Epidermal melanocyte (primary cell): ENCODE results near the gene POU5F1.
"Not testable (repeated sequence)": the region's sequence is repeated elsewhere in the genome, so short reads cannot be mapped to it uniquely, and the experiment has no call there.

ENCODE experiments used
- DNase-seq: peaks from one replicate; pipeline ENCODE4 v3.0.0; 2011; ENCODE audit warnings: low spot score; ENCODE audit not compliant: insufficient read length

The POU5F1 gene

DNA sequence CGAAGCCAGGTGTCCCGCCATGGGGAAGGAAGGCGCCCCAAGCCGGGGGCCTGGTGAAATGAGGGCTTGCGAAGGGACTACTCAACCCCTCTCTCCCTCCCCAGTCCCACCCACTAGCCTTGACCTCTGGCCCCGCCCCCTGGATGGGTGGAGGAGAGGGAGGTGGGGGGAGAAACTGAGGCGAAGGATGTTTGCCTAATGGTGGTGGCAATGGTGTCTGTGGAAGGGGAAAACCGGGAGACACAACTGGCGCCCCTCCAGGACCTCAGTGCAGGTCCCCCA, at the start of gene POU5F1:
TSS of gene POU5F1 (minus strand) at position 83 of the 282 bp plus-strand sequence. CDS start at position 21, 62 bp downstream.
- DNase-seq: no peak

DNA sequence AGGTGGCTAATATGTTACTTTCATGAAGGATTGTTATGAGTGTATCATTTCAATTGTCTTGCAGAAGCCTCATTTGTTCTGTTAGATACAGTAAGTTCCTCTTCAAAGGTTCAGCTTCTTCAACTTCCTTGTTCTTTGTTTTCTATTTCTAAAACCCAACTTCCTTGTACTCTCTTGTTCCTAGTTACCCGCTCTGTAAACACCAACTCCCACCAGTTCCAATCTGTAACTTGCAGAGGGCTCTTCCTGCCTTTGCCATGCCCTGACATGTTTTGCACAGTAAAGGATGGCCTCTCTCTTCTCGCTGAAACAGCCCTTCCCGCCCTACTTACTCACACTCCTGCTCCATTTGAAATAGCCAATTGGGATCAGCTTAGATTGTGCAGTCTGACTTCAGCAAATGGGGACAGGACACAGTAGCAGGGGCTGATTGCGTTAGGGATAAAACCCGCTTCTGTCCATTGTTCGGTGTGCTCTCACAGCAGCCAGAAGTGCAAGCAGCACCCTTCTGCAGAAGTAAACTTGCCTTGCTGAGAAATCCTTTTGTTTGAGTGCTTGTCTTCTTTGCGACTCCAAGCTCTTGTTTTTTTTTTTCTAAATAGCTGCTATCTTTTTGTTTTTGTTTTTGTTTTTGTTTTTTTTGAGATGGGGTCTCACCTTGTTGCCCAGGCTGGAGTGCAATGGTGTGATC, 45.9 kb upstream of the POU5F1 start:
- DNase-seq: no peak

DNA sequence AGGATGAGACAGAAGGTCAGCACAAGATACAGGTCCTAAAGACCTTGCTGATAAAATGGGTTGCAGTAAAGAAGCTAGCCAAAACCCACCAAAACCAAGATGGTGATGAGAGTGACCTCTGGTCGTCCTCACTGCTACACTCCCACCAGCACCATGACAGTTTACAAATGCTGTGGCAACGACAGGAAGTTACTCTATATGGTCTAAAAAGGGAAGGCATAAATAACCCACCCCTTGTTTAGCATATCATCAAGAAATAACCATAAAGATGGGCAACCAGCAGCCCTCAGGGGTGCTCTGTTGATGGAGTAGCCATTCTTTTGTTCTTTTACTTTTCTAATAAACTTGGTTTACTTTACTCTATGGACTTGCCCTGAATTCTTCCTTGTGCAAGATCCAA, 44.7 kb upstream of the POU5F1 start:
- DNase-seq: not testable (repeated sequence)

DNA sequence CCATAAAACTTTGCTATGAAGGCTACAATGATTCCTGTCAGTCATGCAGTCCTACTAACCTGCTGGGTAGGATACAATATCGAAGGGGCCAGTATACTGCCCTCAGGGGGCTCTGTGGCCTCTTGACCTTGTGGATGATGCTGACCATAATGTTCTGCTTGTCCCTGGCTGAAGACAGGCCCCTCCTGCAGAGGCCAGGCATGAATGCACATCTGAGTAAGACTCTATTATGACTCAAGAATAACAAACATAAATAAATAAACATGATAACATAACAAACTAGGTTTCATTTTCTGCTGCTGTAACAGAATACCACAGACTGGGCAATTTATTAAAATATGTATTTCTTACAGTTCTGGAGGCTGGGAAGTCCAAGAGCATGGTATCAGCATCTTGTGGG, 44.0 kb upstream of the POU5F1 start:
- DNase-seq: no peak

DNA sequence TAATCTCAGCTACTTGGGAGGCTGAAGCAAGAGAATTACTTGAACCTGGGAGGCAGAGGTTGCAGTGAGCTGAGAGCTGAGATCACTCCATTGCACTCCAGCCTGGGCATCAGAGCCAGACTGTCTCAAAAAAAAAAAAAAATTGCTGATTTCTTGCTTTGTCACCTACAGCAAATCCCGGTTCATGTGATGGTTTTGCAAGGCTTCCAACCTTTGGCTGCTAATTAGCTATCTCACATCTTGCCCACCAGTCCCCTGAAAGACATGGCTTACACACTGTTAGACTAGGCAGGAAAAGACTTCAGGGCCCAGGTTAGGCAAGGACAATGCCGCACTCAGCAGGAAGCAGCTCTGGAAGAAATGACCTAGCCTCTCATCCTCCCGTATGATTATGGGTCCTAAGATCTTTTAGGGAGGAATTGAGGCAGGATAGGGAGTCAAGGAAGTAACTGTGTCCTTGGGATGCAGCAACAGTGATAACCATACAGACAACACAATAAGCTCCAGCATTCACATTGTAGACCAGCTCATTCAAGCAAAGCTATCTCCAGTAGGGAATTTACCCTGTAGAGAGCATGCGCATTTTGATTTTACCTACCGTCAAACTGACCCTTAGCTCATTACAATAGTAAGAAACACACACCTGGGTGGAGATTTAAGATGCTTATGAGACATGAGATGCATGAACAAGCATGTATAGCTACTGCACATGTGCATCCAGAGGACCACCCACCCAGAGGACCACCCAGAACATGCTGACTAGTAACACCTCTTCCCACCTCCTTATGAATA, 40.5 kb upstream of the POU5F1 start:
- DNase-seq: no peak

DNA sequence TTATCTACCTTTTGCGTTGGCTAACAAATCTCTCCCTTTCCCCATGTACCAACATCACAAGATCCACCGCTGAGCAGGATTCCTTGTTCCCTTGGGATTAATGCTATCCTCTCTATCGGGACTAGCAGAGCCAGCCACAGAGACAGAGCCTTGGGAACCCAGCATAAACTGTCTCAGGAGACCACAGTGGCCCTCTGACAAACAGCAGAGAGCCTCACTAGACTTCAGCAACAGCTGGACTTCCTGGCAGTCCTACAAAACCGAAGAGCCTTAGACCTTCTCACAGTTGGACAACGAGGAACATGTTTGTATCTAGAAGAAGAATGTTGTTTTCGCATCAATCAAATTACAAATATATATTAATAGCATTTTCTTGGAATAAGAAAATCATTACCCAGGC, 39.6 kb upstream of the POU5F1 start:
- no peak for DNase-seq

DNA sequence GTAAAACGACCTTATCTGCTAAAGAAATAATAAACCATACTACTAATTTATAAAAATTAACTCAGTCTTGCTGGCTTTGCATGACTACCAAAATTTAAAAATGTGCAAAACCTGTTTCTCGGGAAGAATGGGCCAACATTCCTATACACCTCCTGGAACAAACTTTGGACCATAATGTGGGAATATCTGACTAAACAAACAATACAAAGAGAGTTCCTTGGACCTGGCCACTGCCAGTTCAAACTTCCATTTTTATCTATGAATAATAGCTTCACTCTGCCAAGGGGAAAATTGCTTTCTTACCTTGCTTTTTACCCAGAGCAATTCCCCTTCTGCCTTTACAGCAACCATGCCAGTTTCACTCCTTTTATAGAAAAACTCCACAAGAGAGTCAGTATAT, 38.7 kb upstream of the POU5F1 start:
- DNase-seq: no peak

DNA sequence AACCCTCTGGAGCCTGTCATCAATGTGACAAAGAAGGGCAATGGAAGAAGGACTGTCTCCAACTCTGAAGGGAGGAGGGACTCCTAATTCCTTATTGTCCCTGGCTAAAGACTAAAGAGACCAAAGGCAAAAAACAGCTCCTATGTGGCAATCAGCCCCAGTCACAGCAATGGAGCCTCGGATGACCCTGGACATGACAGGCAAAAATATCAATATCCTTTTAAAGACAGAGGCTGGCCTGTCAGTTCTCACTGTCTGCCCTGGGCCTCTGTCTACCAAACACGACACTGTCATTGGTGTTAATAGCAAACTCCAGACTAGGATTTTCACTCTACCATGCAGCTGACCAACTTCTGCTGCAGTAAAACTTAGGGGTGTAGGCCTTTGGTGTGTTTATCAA, 38.0 kb upstream of the POU5F1 start:
- no peak for DNase-seq

DNA sequence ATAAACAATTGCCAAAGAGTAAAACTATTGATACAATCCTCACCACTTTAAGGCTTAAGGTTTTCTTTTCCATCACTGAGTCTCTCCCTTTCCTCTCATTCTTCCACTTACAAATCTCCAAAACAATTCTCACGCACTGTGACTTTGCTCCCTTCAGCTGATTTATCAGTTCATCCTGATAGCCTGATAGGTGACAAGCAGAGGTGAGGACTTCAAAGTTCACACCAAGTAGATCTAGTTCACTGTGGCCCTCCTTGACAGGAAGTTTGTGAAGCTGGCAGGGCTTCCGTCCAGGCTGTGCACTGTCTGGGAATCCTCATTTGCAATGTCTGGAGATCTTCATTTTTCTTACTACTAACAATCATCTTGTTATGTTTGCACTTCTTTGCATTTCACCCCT, 35.2 kb upstream of the POU5F1 start:
- no peak for DNase-seq

DNA sequence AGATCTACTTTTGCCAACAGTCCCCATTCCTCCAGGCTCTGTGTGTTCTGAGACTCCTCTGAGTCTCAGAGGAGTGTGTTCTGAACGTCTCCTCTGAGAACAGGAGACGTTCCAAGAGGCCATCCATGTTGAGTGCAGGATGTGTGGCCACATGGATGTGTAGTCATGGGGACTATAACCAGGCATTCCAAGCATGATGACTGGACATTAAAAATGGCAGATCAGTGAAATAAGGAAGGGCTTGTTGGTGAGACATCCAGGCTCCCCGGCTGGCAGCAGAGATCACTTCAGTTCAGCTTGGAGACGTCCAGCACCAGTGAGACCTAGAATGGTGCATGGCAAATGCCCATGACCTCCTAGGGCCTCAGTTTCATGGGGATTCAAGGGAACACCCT, 34.3 kb upstream of the POU5F1 start:
- no peak for DNase-seq

DNA sequence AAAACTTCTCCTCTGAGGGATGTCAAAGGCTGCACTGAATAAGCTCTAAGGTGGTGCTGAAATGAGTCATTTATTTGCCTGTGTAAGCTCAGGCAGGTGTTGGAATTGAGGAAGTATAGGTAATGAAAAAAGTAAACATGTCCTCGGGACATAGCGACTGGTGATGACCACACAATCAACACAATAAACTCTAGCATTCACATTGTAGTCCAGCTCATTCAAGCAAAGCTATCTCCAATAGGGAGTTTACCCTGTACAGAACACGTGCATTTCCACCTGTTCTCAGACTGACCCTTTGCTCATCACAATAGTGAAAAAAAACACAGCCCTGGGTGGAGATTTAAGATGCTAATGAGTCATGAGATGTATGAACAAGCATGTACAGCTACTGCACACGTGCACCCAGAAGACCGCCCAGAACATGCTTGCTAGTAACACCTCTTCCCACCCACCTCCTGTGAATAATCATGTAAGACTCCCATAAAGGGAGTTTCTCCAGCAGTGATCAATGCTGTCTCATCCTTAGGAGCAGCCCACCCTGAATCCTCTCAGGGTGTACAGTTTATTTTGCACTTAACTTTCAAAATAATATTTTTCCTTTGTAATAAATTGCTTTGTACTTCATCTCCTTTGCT, 33.0 kb upstream of the POU5F1 start:
- DNase-seq: no peak

DNA sequence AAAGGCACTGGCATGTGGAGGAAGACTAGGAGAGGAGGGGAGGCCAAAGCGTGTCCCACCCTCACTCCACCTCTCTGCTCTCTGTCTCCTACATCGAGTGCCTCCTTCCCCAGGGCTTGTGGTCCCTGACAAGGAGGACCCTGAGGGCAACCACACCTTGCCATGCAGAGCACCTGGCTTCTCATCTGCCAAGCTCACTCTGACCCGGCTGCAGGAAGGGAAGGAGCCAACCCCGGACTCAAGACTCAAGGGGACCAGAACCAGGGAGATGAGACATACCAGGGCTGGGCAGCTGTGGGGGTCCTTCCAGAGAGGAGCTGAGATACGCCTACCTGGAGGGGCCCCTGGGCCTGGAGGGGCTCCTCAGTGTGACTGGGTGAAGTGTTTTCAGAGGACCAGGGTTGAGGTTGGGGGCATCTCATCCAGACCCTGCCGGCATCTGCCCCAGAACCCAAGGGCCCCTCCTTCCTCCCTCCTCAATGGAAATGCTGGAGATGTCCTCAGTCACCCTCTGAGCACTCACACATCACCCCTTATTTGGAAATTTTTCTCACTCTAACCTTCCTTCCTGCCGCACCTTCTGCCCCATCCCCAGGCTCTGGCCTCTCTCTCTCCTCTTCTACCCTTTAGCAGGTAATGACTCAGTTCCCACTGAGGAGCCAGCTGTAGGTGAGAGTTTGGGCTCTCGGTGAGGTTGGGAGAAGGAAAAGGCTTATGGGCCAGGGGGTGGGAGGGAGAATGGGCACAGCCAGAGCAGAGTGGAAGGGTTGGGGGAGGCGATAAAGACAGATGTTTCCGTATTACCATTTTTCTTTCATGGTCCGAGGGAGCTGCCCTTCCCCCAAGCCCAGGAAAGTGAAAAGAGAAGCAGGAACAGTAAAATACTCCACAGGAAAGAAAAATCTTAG, 32.0 kb upstream of the POU5F1 start:
- no peak for DNase-seq

DNA sequence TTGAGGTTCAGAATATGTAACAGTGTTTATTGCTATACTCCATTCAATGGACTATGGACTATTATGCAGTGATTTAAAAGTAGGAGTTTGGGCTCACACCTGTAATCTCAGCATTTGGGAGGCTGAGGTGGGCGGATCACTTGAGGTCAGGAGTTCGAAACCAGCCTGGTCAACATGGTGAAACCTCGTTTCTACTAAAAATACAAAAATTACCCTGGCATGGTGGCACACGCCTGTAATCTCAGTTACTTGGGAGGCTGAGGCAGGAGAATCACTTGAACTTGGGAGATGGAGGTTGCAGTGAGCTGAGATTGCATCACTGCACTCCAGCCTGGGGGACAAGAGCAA, 28.6 kb upstream of the POU5F1 start:
- DNase-seq: not testable (repeated sequence)

DNA sequence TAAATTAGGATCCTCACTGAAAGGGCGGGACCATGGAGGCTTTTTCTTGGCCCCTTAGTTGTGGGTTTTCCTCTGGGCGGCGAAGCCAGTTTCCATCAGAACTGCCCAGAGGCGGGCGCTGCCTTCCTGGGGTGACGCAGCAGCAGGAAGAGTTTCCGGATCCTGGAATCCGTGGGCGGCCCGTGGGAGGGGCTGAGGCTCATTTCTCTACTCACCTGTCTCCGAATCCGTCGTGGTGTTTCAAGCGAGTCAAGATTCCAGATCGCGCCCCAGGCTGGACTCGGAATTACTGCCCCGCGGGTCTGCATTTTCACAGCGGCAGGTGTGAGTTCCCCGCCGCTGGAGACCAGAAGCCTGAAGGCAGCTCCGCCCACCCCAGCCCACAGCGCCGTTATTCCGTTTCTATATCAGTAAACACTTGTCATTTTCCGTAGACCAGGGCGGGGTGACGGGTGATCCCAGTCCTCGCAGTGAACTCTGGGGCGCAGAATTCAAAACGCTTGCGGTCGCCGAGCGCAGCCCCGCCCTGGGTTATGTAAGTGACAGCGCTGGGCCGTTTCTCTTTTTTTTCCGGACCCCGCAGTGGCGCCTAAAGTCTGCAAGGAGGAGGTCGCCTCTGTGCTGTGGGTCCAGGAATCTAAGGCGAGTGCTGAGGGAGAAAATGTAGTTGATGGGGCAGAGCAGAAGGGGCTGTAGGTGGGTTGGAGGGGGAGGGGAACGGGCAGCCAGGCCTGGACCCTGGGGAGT, 27.2 kb upstream of the POU5F1 start:
- no peak for DNase-seq

DNA sequence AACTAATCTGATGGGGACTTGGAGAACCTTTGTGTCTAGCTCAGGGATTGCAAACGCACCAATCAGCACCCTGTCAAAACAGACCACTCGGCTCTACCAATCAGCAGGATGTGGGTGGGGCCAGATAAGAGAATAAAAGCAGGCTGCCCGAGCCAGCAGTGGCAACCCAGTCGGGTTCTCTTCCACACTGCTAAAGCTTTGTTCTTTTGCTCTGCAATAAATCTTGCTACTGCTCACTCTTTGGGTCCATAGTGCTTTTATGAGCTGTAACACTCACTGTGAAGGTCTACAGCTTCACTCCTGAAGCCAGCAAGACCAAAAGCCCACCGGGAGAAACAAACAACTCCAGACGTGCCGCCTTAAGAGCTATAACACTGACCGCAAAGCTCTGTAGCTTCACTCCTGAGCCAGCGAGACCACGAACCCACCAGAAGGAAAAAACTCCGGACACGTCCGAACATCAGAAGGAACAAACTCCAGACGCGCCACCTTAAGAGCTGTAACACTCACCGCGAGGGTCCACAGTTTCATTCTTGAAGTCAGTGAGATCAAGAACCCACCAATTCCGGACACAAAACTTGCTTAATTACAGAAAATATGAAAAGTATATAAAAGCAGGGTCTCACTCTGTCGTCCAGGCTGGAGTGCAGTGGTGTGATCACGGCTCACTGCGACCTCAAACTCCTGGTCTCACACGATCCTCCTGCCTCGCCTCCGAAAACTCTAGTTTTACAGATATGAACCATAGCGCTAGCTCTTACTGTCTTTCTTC, 26.0 kb upstream of the POU5F1 start:
- not testable (repeated sequence) for DNase-seq

DNA sequence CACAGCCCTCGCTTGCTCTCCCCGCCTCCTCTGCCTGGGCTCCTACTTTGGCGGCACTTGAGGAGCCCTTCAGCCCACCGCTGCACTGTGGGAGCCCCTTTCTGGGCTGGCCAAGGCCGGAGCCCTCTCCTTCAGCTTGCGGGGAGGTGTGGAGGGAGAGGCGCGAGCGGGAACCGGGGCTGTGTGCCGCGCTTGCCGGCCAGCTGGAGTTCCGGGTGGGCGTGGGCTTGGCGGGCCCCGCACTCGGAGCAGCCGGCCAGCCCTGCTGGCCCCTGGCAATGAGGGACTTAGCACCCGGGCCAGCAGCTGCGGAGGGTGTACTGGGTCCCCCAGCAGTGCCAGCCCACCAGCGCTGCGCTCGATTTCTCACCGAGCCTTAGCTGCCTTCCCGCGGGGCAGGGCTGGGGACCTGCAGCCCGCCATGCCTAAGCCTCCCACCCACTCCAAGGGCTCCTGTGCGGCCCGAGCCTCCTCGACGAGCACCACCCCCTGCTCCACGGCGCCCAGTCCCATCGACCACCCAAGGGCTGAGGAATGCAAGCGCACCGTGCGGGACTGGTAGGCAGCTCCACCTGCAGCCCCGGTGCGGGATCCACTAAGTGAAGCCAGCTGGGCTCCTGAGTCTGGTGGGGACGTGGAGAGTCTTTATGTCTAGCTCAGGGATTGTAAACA, 25.0 kb upstream of the POU5F1 start:
- not testable (repeated sequence) for DNase-seq

DNA sequence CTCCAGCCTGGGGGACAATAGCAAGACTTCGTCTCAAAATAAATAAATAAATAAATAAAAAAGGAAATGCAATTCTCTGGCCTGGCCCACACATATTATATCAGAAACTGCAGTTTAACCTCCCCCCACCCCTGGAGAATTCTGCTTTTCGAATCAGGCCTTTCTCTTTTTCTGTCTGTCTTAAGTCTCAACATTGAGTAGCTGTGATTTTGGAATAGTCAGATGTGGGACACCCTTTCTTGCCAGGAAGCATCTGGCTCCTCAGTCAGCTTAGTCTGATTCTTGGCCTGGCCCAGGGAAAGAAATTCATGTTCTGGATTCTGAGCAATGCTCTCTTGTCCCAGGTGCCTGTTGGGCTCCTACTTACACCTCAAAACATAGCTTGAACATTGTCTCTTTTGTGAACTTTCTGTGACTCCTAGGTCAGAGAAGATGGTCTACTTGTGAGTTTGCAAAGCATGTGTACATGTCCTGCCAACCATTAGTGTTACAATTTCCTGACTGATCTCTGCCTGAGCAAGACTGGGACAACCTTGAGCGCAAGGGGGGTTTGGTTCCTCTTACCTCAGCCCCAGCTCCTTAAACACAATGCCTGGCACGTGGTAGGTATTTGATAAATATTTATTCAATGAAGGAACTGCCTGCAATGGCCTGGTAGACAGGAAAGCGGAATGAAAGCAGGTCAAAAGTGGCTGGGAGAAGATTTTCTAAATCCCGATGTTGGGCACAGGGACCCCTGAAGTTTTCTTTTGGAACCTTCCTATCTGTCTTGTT, 23.8 kb upstream of the POU5F1 start:
- no peak for DNase-seq

DNA sequence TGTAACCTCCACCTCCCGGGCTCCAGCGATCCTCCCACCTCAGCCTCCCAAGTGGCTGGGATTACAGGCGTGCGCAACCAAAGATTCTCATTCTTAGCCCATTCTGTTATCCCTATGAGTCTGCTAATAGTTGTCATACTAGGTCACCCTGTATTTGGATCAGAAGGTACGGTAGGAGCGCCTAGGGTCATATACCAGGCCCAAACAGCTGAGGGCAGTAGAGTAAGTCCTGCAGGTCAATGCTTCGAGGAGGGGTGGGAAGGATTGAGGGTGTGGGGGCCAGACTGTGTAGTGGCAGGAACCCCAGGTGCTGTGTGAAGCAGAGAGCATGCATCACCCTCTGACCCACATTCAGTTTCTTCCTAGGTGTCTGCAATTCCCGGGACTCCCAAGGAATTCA, 22.7 kb upstream of the POU5F1 start:
- DNase-seq: no peak
